Measurements from ENCODE around the gene GOLGA5. TPM values are rescaled to one million over a fixed set of nuclear protein-coding genes. Genes with fewer than 3 reads are reported as not detected.

GOLGA5 gene
- total and polyA plus RNA-seq, 2 of the 13 experiments (the other 11 are each of a cell fraction or from before 2014, with no cell fraction given) = 31.0 to 40.0 TPM

- TF ChIP-seq ZNF512B (CRISPR knock-in tag; IDR thresholded peaks at IDR 0.05; ENCODE audit: borderline replicate concordance) = no peak
- no peak for TF ChIP-seq ZNF629 (CRISPR knock-in tag; conservative IDR thresholded peaks at IDR 0.05)
- no peak for TF ChIP-seq ZBTB25 (CRISPR knock-in tag; IDR thresholded peaks at IDR 0.05)
- TF ChIP-seq MAFF (IDR thresholded peaks at IDR 0.05; ENCODE audit: low read depth, low read length) = no peak
- no peak for TF ChIP-seq SALL2 (CRISPR knock-in tag; IDR thresholded peaks at IDR 0.05)
- no peak for TF ChIP-seq DZIP1 (CRISPR knock-in tag; IDR thresholded peaks at IDR 0.05)
- no peak for TF ChIP-seq UBTF (CRISPR knock-in tag; IDR thresholded peaks at IDR 0.05)
- no peak for TF ChIP-seq EP300 (IDR thresholded peaks at IDR 0.05; ENCODE audit: low read depth in 2 of 2, low read length in 2 of 2)
- TF ChIP-seq EP300 (CRISPR knock-in tag; IDR thresholded peaks at IDR 0.05; ENCODE audit: borderline replicate concordance) = no peak
- no peak for TF ChIP-seq NR2F6 (IDR thresholded peaks at IDR 0.05)
- 0 out of 2 replicates have a peak, but pooled peaks have one; percentile 17 for TF ChIP-seq NR2F6 (CRISPR knock-in tag; IDR thresholded peaks at IDR 0.05)
- no peak for TF ChIP-seq ZNF644 (CRISPR knock-in tag; IDR thresholded peaks at IDR 0.05; ENCODE audit: low read depth)
- no peak for TF ChIP-seq TBX3 (IDR thresholded peaks at IDR 0.05; ENCODE audit: borderline replicate concordance)
- TF ChIP-seq ATM (IDR thresholded peaks at IDR 0.05; ENCODE audit: borderline replicate concordance) = no peak
- no peak for TF ChIP-seq ZNF557 (CRISPR knock-in tag; IDR thresholded peaks at IDR 0.05)
- TF ChIP-seq ZNF331 (CRISPR knock-in tag; IDR thresholded peaks at IDR 0.05) = no peak
- TF ChIP-seq ZNF615 (CRISPR knock-in tag; IDR thresholded peaks at IDR 0.05; ENCODE audit: borderline replicate concordance) = no peak
- TF ChIP-seq ZNF503 (CRISPR knock-in tag; IDR thresholded peaks at IDR 0.05) = no peak
- no peak for TF ChIP-seq ZNF263 (CRISPR knock-in tag; IDR thresholded peaks at IDR 0.05)
- no peak for TF ChIP-seq ZKSCAN8 (CRISPR knock-in tag; IDR thresholded peaks at IDR 0.05; ENCODE audit: borderline replicate concordance)
These were observed 39.1 kb upstream of the GOLGA5 start (continued) for GRCh38 chr14:92754966-92755365.

Data from HepG2 (cell line).